ENCODE data around the gene CAMK2N1. TPM values are rescaled to one million over a fixed set of nuclear protein-coding genes. Genes with fewer than 3 reads are reported as not detected.

CAMK2N1 gene
- total RNA-seq, 1 experiment from 2014 or later, result 4.4 TPM

GRCh38 chr1:20511518-20512428 lies 25.8 kb upstream of the CAMK2N1 start:
- H3K27ac ChIP-seq (ENCODE audit: low read length), result no peak overlapping the region
- ATAC-seq, result no peak
- ChIA-PET CTCF (interaction anchor here (0.5 to 0.6 kb wide), 3 partner anchors 196 to 859 kb away, joined by 3 to 5 read pairs (median 3); no protein-coding TSS in a partner anchor), POLR2A (no interaction called here)
- no peaks in the 10 kb centered on the region for H3K27me3 ChIP-seq (ENCODE audit: control insufficient read depth, insufficient read depth, low read length)
- no peak for DNase-seq (ENCODE audit: low read depth, low spot score)
- no TSS peak for BruUV-seq (replicated peaks)
- TF ChIP-seq TCF7L2 (IDR thresholded peaks at IDR 0.05; ENCODE audit: low read depth, low read length) (no peak), SIN3A (IDR thresholded peaks at IDR 0.05; ENCODE audit: borderline replicate concordance, insufficient read depth, low read depth, low read length) (no peak), REST (IDR thresholded peaks at IDR 0.05; ENCODE audit: insufficient read depth in 1 of 2, low read depth in 2 of 2, low read length in 1 of 2) (no peak), POLR2AphosphoS5 (IDR thresholded peaks at IDR 0.05; ENCODE audit: low read depth, low read length) (no peak)
- H3K4me1 ChIP-seq (ENCODE audit: control insufficient read depth, insufficient read depth, low read length), result peaks cover 6% of the 10 kb centered on the region; the same call in 1 of the 2 replicates
- intact Hi-C loops (cut with micrococcal nuclease; ENCODE audit: unreplicated experiment), result no loop called here
- H3K36me3 ChIP-seq (ENCODE audit: control insufficient read depth, insufficient read depth, low read length), result peaks cover 5% of the 10 kb centered on the region; the same call in 1 of the 2 replicates
- no peak overlapping the region for H3K4me3 ChIP-seq (ENCODE audit: low read depth in 2 of 2, low read length in 2 of 2)
- H3K9me3 ChIP-seq (ENCODE audit: control insufficient read depth, insufficient read depth, low read depth, low read length), result no peaks in the 10 kb centered on the region
- in situ Hi-C loops (cut with HindIII; ENCODE audit: low pct_unique_long_range_greater_than_20kb, low sequenced_read_pairs), result no loop called here

- intact Hi-C loops (cut with micrococcal nuclease; ENCODE audit: unreplicated experiment) (no loop called here), in situ Hi-C loops (cut with HindIII; ENCODE audit: low pct_unique_long_range_greater_than_20kb, low sequenced_read_pairs) (no loop called here)
- POLR2A ChIA-PET, result no interaction called here
- Histone ChIP-seq H3K4me3 (ENCODE audit: low read depth in 2 of 2, low read length in 2 of 2) (peak overlapping the region; percentile 88 to 93), H3K4me1 (ENCODE audit: control insufficient read depth, insufficient read depth, low read length) (peaks cover 11% of the 10 kb centered on the region; the same call in 1 of the 2 replicates), H3K36me3 (ENCODE audit: control insufficient read depth, insufficient read depth, low read length) (peaks cover 5% of the 10 kb centered on the region; the same call in 1 of the 2 replicates), H3K27ac (ENCODE audit: low read length) (peak overlapping the region; percentile 85), H3K9me3 (ENCODE audit: control insufficient read depth, insufficient read depth, low read depth, low read length) (no peaks in the 10 kb centered on the region), H3K27me3 (ENCODE audit: control insufficient read depth, insufficient read depth, low read length) (no peaks in the 10 kb centered on the region)
- DNase-seq (ENCODE audit: low read depth, low spot score) (no peak), ATAC-seq (no peak)
- no peak for TF ChIP-seq SIN3A (IDR thresholded peaks at IDR 0.05; ENCODE audit: borderline replicate concordance, insufficient read depth, low read depth, low read length)
- TF ChIP-seq POLR2AphosphoS5 (IDR thresholded peaks at IDR 0.05; ENCODE audit: low read depth, low read length), result no peak
- no peak for TF ChIP-seq REST (IDR thresholded peaks at IDR 0.05; ENCODE audit: insufficient read depth in 1 of 2, low read depth in 2 of 2, low read length in 1 of 2)
- no peak for TF ChIP-seq CTCF (IDR thresholded peaks at IDR 0.05)
- no peak for TF ChIP-seq TCF7L2 (IDR thresholded peaks at IDR 0.05; ENCODE audit: low read depth, low read length)
- CTCF ChIA-PET, result interaction anchor here (1.3 kb wide), 1 partner anchor 124 kb away, joined by 5 read pairs; no protein-coding TSS in a partner anchor
- BruUV-seq (replicated peaks), result TSS peak; percentile 98
These were observed 22.4 kb upstream of the CAMK2N1 start for GRCh38 chr1:20508411-20508771.

All from Panc1 (cell line).